ENCODE data around the gene ZNF512.
"Not testable (repeated sequence)": the region's sequence is repeated elsewhere in the genome, so short reads cannot be mapped to it uniquely, and the experiment has no call there.

Gene ZNF512, protein sequence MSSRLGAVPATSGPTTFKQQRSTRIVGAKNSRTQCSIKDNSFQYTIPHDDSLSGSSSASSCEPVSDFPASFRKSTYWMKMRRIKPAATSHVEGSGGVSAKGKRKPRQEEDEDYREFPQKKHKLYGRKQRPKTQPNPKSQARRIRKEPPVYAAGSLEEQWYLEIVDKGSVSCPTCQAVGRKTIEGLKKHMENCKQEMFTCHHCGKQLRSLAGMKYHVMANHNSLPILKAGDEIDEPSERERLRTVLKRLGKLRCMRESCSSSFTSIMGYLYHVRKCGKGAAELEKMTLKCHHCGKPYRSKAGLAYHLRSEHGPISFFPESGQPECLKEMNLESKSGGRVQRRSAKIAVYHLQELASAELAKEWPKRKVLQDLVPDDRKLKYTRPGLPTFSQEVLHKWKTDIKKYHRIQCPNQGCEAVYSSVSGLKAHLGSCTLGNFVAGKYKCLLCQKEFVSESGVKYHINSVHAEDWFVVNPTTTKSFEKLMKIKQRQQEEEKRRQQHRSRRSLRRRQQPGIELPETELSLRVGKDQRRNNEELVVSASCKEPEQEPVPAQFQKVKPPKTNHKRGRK

DNA sequence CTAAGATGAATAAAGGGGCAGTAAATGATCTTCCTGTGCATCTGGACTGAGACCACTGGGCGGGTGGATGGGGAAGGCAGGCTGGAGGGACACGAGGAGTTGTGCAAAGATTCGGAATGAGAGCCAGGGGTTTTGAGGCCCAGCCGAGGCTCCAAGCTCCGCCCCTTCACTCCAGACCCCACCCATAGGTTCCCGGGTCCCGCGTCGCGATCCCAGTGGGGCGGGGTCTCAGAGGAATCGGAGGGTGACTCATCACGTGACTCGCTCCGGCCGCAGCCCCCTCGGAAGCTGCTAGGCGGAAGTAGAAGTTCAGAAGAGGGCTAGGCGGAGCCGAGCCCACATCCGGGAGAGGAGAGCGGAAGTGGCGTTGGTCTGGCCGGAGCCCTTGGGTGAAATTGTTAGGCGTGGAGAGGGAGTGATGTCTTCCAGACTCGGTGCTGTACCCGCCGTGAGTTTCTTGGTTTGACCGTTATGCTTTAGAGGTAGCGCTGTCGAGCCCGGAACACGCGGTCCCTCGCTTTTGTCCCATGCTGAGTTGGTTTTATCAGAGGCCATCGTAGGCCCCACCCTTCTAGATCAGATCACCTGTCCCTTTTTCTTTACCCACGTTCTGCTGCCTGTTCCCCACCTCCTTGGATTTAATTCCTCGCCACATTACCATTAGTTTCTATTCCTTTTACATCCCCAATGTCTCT, at the start of gene ZNF512:
Gene ZNF512, plus strand, starts transcription at position 348 of the 695 bp plus-strand sequence. Its CDS starts 71 bp downstream, at position 419.
- peak; percentile 72 to 81 for DNase-seq (ENCODE audit: low read depth in 2 of 2)

DNA sequence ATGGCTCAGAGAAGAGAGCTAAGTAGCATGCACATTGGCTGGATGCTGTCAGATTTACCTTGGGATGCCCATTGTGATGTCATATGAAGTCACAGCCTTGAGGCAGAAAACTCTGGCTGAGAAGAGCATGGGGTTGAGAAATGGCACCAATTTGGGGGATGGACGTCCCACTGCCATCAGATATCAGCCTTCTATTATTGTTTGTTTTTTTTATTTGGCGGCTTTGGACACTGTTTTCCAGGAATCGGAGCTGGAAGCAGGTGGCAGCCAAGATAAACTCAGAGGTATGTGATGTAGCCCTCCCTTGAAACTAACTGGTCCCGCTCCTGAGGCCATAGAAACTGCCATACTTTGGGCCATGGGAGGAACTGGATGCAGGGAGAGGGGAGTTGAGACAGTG, 45.6 kb upstream of the ZNF512 start:
- no peak for DNase-seq (ENCODE audit: low read depth in 2 of 2)

DNA sequence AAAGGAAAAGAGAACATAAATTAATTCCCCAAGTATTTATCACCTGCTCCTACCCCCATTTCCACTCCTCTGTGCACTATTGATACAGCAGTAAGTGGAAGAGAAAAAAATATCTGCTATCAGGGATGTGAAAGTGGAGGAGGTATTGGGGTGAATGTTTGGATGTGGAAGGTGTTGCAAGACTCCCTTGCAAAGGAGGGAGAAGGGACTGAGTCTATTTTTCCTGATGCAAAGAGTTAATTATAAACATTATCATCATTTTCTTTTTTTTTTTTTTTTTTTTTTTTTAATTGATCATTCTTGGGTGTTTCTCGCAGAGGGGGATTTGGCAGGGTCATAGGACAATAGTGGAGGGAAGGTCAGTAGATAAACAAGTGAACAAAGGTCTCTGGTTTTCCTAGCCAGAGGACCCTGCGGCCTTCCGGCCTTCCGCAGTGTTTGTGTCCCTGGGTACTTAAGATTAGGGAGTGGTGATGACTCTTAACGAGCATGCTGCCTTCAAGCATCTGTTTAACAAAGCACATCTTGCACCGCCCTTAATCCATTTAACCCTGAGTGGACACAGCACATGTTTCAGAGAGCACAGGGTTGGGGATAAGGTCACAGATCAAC, 43.9 kb upstream of the ZNF512 start:
- not testable (repeated sequence) for DNase-seq (ENCODE audit: low read depth in 2 of 2)

DNA sequence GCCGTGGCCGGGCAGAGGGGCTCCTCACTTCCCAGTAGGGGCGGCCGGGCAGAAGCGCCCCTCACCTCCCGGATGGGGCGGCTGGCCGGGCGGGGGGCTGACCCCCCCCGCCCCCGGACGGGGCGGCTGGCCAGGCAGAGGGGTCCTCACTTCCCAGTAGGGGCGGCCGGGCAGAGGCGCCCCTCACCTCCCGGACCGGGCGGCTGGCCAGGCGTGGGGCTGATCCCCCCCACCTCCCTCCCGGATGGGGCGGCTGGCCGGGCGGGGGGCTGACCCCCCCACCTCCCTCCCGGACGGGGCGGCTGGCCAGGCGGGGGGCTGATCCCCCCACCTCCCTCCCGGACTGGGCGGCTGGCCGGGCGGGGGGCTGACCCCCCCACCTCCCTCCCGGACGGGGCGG, 43.2 kb upstream of the ZNF512 start:
- DNase-seq (ENCODE audit: low read depth in 2 of 2): not testable (repeated sequence)

DNA sequence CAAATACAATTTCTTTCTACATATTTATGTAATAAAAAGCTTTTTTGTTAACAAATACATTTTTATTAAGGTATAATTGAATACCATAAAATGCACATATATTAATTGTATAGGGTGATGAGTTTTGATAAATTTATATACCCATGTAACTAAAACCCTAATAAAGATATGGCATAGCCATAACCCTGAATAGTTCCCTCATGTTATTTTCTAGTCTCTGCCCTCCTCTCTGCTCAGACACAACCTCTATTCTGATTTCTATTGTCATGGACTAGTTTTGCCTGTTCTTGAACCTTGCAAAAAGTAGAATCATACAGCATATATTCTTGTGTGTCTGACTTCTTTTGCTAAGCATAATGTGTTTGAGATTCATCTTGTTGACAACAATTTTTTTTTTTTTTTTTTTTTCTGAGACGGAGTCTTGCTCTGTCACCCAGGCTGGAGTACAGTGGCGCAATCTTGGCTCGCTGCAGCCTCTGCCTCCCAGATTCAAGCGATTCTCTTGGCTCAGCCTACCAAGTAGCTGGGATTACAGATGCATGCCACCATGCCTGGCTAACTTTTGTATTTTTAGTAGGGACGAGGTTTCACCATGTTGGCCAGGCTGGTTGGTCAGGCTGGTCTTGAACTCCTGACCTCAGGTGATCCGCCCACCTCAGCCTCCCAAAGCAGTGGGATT, 38.6 kb upstream of the ZNF512 start:
- no peak for DNase-seq (ENCODE audit: low read depth in 2 of 2)

DNA sequence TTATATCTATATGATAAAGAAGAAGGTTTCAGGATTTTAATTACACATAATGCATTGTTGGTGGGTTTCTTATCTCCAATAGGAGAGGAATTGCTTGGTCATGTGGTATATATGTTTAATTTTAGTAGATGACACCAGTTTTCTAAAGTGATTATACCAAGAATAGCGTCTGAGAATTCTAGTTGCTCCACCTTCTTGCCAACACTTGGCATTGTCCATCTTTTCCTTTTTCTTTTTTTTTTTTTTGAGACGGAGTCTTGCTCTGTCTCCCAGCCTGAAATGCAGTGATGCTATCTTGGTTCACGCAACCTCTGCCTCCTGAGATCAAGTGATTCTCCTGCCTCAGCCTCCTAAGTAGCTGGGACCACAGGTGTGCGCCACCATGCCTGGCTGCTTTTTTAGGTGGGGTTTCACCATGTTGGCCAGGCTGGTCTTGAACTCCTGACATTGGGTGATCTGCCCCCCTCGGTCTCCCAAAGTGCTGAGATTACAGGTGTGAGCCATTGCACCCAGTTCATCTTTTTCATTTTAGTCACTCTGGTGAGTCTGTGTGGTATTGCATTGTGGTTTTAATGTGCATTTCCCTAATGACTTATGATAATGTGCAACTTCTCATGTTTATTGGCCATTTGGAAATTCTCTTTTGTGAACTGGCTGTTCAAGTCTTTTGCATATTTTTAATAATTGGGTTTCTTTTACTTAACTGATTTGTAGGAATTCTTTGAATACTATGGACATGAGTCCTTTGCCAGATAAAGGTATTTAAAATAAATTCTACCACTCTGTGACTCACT, 37.3 kb upstream of the ZNF512 start:
- no peak for DNase-seq (ENCODE audit: low read depth in 2 of 2)

DNA sequence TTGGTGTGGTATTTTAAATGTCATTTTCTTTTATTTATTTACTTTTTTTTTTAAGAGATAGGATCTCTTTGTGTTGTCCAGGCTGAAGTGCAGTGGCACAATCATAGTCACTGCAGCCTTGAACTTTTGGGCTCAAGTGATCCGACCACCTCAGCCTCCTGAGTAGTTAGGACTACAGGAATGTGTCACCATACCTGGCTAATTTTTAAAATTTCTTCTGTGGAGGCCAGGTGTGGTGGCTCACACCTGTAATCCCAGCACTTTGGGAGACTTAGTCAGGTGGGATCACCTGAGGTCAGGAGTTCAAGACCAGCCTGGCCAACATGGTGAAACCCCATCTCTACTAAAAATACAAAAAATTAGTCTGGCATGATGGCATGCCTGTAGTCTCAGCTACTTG, 33.5 kb upstream of the ZNF512 start:
- DNase-seq (ENCODE audit: low read depth in 2 of 2): no peak

DNA sequence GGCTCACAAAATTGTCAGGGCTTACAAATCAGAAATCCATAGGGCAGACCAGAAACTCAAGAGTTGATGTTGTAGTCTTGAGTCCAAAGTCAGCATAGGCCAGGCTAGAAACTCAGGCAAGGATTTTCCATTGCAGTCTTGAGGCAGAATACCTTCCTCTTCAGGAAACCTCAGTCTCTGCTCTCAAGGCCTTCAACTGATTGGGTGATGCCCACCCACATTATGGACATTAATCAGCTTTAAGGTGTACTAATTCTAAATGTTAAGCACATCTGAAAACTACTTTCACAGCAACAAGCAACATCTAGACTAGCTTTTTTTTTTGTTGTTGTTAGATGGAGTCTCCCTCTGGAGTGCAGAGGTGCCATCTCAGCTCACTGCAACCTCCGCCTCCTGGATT, 31.3 kb upstream of the ZNF512 start:
- no peak for DNase-seq (ENCODE audit: low read depth in 2 of 2)

DNA sequence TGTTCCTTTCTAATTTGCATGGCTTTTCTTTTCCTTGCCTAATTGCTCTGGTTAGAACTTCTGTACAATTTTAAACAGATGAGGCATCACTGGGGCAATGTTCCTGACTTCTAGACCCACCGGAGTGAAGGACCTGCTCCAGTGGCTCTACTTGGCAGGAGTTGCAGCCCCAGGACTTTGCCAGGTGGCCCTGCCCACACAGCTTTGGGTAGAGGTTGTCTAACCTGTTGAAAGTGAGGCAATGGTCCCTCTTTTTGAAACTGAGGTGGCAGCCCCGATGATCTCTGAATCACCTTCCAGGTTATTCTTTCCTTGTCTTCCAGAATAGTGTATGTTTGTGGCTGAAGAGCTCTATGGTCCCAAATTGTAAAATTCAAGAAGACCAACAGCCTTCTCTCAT, 29.9 kb upstream of the ZNF512 start:
- DNase-seq (ENCODE audit: low read depth in 2 of 2): no peak

DNA sequence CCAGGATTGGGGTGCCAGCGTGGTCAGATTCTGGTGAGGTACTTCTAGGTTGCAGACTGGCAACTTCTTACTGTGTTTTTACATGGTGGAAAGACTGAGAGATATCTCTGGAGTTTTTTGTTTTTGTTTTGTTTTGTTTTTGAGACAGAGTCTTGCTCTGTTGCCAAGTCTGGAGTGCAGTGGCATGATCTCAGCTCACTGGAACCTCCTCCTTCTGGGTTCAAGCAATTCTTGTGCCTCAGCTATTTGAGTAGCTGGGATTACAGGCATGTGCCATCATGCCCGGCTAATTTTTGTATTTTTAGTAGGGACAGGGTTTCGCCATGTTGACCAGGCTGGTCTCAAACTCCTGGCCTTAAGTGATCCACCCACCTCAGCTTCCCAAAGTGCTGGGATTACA, 28.4 kb upstream of the ZNF512 start:
- not testable (repeated sequence) for DNase-seq (ENCODE audit: low read depth in 2 of 2)

DNA sequence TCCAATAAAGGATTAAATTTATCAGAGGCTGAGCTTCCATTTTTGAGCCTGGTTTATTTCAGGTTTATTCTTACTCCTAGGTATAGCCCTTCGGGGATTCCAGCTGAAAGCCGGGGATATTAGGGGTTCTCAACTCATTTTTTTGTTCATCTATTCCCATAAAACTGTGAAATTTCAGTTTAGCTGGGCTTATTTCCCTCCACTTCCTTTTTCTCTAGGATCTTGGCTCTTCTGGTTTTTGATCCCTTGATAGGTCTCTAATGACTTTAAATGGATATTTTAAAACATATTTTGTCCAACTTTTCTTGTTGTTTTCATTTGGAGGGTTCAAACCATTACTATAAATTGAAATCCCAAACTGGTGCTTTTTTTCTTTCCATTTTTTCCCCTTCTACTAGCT, 23.6 kb upstream of the ZNF512 start:
- no peak for DNase-seq (ENCODE audit: low read depth in 2 of 2)

DNA sequence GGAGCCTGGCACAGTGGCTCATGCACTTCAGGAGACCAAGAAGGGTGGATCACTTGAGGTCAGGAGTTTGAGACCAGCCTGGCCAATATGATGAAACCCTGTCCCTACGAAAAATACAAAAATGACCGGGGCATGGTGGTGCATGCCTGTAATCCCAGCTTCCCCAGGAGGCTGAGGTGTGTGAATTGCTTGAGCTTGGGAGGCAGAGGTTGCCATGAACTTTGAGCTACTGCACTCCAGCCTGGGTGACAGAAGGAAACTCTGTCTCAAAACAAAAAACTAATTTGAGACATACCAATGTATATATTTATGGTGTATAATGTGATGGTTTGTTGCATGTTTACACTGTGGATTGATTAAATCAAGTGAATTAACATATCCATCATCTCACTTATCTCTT, 21.8 kb upstream of the ZNF512 start:
- DNase-seq (ENCODE audit: low read depth in 2 of 2): no peak

DNA sequence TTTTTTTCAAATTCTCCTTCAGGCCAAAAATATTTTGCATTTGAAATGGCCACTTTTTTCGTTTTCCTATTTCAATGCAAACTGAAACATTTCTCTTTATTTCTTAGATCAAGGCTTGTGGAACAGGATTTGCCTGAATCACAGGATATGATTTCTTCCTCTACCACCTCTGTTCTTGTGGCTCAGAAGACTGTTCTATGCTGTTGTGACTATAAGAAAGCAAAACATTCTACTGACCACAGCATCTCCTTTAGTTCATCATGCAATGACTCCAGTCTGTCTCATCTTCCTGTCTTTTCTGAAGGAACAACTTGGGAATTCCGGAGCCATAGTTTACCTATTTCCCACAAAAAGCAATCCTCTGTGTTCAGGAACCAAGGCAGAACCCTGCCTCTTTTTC, 16.2 kb upstream of the ZNF512 start:
- DNase-seq (ENCODE audit: low read depth in 2 of 2): no peak

DNA sequence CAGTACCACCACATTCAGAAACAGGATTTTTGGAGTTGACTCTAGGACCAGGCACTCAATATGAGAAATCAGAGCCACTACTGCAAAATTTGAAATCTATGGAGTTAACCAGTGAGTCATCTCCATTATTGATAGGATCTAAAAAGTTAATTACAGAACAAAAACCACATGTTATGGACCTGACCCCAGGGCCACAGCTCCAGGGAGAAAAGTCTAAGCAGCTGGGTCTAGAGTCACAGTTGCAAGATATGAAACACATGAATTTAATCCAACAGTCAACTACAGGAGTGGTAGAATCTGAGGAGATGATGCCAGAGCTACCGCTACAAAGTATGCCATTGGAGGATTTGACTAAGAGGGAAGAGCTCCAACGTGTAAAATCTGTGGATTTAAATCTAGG, 13.4 kb upstream of the ZNF512 start:
- no peak for DNase-seq (ENCODE audit: low read depth in 2 of 2)

DNA sequence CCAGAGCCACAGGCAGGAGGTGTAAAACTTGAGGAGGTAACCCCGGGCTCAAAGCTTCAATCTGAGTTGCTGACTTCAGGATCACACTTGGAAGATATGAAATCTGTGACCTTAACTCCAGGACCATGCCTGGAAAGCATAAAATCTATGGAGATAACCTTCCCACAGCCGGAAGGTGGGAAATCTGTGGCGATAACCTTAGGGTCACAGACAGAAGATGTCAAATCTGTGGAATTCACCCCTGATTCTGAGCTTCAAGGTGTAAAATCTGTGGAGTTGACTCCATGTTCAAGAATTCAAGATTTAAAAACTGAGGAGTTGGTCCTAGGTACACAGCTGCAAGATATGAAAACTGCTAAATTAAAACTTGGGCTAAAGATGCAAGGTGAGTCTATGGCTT, 11.6 kb upstream of the ZNF512 start:
- no peak for DNase-seq (ENCODE audit: low read depth in 2 of 2)

DNA sequence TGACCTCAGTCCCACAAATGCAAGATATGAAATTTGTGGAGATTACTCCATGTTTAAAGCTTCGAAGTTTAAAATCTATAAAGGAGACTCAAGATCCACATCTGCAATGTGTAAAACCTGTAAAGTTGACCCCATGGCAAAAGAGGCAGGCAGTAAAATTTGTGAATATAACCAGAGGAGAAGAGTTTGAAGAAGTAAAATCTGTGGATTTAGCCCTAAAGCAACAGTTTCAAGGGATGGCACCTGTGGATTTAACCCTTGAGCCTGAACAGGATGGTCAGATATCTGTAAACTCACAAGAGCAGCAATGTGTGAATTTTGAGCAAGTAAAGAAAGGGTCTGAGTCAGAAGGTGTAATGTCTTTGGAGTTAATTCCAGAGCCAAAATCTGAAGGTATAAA, 11.2 kb upstream of the ZNF512 start:
- DNase-seq (ENCODE audit: low read depth in 2 of 2): no peak

DNA sequence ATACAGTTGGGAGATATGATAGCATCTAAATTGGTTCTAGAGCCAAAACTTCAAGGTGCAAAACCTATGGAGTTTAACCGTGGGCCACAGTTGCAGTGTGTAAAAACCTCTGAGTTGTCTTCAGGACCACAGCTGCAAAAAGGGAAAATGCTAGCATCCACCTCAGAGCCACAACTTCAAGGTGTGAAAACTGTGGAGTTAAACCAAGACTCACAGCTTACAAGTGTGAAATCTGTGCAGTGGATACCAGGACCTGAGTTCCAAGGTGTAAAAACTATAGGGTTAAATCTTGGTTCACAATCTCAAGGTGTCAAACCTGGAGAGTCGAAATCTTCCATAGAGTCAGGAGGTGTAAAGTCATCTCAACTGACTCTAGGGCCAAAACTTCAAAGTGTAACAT, 10.4 kb upstream of the ZNF512 start:
- no peak for DNase-seq (ENCODE audit: low read depth in 2 of 2)

DNA sequence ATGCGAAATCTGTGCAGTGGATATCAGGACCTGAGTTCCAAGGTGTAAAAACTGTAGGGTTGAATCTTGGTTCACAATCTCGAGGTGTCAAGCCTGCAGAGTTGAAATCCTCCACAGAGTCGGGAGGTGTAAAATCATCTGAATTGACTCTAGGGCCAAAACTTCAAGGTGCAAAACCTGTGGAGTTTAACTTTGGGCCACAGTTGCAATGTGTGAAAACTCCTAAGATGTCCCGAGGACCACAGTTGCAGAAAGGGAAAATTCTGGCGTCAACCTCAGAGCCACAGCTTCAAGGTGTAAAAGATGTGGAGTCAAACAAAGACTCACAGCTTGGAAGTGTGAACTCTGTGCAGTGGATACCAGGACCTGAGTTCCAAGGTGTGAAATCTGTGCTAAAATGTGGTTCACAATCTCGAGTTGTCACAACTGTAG, 9.8 kb upstream of the ZNF512 start:
- DNase-seq (ENCODE audit: low read depth in 2 of 2): no peak

DNA sequence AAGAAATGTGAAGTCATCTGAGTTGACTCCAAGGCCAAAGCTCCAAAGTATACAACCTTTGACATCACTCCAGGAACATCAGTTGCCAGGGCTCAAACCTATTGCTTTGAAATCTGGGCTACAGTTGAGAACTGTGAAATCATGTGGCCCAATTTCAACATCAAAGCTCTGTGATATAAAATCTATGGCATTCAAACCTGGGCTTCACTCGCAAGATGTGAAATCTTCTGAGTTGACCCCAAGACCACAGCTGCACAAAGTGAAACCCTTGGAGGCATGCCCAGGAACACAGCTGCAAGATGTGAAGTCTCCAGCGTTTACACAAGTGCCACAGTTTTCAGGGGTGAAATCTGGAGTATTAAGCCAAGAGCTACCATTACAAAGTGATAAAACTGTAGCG, 9.4 kb upstream of the ZNF512 start:
- DNase-seq (ENCODE audit: low read depth in 2 of 2): no peak

DNA sequence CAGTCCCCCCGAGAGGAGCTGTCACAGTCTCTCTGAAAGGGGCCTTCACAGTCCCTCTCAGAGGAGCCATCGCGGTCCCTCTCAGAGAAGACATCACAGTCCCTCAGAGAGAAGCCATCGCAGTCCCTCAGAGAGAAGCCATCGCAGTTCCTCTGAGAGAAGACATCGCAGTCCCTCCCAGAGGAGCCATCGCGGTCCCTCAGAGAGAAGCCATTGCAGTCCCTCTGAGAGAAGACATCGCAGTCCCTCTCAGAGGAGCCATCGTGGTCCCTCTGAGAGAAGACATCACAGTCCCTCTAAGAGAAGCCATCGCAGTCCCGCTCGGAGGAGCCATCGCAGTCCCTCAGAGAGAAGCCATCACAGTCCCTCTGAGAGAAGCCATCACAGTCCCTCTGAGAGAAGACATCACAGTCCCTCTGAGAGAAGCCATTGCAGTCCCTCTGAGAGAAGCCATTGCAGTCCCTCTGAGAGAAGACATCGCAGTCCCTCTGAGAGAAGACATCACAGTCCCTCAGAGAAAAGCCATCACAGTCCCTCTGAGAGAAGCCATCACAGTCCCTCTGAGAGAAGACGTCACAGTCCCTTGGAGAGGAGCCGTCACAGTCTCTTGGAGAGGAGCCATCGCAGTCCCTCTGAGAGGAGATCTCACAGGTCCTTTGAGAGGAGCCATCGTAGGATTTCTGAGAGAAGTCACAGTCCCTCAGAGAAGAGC, 1.3 kb upstream of the ZNF512 start:
- no peak for DNase-seq (ENCODE audit: low read depth in 2 of 2)
